GM19238 (cell line): ENCODE data around the gene LIPI.
A peak's percentile ranks its signal among the peaks of the same experiment; 100 is the strongest.
"Not testable (repeated sequence)": the region's sequence is repeated elsewhere in the genome, so short reads cannot be mapped to it uniquely, and the experiment has no call there.

ENCODE experiments used
- DNase-seq: peaks from one replicate; pipeline ENCODE4 v3.0.0; 2011; ENCODE audit warnings: low spot score; ENCODE audit not compliant: insufficient read length

Gene LIPI

DNA sequence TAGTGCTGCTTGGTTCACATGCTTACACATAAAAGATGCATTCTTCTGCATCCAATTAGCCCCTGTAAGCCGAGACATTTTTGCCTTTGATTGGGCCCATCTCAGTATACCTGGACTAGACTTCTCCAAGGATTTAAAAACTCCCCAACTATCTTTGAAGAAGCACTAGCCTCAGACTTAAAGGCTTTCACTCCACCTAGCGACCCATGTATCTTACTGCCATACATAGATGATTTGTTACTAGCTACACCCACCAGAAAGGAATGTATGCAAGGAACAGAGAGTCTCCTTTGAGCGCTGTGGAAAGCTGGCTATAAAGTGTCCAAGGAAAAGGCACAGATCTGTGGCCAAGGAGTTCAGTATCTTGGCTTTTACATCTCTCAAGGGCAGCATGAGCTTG, 91.7 kb downstream of the LIPI start:
- DNase-seq, result no peak

GRCh38 chr21:14116080-14116481, 94.7 kb downstream of the LIPI start:
- DNase-seq, result peak; percentile 5

GRCh38 chr21:14115646-14116045, 95.1 kb downstream of the LIPI start:
- no peak for DNase-seq

DNA sequence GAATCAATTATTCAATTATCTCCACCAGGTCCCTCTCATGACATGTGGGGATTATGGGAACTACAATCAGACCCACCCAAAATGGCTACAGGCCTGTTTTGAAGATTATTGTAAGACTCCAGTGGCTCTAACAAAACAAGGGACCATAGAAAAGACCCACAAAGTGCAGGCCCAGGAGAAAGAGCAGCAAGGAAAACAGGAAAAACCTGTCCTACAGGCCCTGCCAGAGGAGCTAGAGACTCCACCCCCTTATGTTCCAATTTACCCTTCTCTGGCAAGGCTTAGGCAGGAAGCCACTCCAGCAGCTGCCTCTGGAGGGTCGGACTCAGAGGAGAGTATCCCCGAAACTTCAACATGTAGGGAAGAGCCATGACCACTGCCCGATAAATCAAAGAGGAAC, 96.5 kb downstream of the LIPI start:
- no peak for DNase-seq

DNA sequence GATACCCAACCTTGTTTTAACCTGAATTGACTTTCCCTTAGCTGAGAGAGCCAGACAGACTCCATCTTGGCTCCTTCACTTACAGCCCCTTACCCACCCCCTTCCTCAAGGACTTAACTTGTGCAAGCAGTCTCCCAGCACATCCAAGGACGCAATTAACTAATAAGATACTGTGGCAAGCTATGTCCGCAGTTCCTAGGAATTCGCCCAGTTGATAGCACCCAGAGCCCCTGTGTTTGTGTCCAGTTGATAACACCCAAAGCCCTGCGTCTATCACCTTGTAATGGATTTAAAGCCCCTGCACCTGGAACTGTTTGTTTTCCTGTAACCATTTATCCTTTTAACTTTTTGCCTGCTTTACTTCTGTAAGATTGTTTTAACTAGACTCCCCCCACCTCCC, 106.2 kb downstream of the LIPI start:
- not testable (repeated sequence) for DNase-seq

- no peak for DNase-seq
Observed at GRCh38 chr21:14099570-14099969, 111.2 kb downstream of the LIPI start.

DNA sequence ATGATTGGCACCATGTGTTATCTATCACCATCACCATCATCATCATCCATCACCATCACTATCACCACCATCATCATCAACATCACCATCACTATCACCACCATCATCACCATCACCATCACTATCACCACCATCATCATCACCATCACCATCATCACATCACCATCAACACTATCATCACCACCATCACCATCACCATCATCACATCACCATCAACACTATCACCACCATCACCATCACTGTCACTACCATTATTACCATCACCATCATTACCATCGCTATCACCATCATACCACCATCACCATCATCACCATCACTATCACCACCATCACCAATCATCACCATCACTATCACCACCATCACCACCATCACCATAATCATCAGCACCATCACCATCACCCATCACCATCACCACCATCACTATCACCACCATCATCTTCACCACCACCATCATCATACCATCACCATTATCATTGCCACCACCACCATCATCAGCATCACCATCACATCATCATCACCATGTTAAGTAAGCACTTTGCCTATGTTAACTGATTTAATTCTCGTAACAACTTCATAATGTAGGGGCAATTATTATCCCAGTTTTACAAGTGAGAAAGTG, 112.8 kb downstream of the LIPI start:
- no peak for DNase-seq

DNA sequence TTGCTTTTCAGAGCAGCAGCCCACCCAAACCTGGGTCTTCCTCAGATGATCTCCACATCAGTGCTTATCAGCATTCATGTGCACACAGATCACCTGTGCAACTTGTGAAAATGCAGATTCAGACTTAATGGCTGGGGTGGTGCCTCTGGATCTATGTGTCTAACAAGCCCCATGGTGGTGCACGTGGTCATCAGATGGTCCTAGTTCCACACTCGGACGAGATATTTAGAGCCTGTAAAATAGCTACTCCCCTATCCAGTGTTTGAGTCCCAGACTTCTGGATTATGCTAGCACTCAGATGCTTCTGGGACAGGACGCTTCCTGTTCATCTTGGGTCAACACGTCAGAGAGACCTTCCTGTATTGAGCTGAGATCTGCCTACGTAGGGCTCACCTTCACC, 114.2 kb downstream of the LIPI start:
- no peak for DNase-seq

DNA sequence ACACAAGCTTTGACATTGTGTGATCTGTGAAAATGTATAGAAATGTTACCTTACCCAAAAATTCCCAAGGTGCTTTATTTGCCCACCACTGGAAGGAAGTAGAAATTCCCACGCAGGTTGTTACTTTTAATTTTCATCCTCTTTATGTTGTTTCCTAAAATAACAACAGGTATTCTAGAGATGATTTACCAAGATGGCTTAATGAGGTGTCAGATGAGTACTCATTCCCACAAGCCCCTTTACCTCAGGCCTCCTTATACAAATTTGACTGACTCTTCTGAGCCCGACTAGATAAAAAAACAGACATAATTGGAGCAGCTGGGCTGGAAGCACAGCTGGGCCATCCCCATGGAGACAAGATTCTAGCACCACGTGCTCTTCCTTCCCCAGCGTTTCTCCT, 114.6 kb downstream of the LIPI start:
- no peak for DNase-seq

GRCh38 chr21:14095056-14095455, 115.7 kb downstream of the LIPI start:
- no peak for DNase-seq

GRCh38 chr21:14092834-14093560, 117.8 kb downstream of the LIPI start:
- DNase-seq, result no peak

GRCh38 chr21:14090184-14090583, 120.6 kb downstream of the LIPI start:
- not testable (repeated sequence) for DNase-seq

DNA sequence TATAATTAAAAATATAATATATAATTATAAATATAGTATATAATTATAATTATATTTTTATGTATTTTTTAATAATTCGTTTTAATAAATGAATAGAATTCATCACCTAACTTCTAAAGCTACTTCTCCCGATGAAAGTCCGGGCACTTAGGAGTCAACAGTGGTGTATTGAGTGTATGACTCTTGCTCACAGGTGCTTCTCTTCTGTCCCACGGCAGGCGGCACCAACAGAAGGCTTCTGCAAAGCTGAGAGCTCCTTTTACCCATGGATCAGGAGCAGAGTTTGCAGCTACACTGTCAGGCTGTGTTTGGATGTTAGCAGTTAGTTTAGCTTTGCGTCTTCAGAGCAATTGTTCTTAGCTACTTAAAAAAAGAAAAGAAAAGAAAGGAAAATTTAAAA, 122.4 kb downstream of the LIPI start:
- DNase-seq, result no peak

- DNase-seq, result no peak
Observed at GRCh38 chr21:14086553-14086952, 124.2 kb downstream of the LIPI start.

- no peak for DNase-seq
Observed at GRCh38 chr21:14084701-14085100, 126.1 kb downstream of the LIPI start.

GRCh38 chr21:14084068-14084501, 126.7 kb downstream of the LIPI start:
- no peak for DNase-seq

DNA sequence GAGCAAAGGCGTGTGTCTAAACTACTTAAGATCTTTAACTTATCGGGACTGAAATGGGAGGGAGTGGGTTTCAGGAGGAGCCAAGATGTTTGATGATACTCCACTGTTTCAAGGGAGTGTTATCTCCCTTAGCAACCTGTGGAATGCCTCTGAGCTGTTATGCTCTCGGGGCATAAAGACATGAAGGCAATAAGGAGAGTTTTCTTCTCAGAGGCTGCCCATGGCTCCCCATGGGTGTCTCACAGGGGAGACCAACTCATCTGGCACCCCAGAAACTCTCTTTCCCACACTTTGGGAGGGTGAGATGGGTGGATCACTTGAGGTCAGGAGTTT, 130.0 kb downstream of the LIPI start:
- no peak for DNase-seq

- no peak for DNase-seq
Observed at GRCh38 chr21:14080040-14080763, 130.6 kb downstream of the LIPI start.

DNA sequence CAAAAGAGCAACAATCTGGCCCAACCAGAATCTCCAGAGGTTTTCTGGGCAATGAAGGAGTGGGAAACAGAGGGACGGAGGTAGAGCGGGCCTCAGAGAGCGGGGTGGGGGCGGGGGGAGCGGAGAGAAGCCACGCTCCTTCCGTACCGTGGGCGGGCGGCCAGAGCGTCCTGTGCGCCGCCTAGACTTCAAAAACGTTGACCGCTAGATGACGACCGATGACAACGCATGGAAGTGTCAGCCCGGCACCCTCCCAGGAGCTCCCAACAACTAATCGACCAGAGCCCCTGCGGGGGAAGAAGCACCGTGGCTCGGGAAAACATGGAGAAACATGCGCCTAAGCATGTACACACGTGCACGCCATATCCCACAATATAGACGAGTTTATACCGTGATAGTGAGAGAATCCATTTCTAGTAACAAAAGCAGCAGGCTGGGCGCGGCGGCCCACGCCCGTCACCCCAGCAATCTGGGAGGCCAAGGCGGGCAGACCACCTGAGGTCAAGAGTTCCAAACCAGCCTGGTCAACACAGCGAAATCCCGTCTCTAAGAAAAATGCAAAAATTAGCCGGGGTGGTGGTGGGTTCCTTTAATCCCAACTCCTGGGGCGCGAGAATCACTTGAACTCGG, 131.9 kb downstream of the LIPI start:
- no peak for DNase-seq

DNA sequence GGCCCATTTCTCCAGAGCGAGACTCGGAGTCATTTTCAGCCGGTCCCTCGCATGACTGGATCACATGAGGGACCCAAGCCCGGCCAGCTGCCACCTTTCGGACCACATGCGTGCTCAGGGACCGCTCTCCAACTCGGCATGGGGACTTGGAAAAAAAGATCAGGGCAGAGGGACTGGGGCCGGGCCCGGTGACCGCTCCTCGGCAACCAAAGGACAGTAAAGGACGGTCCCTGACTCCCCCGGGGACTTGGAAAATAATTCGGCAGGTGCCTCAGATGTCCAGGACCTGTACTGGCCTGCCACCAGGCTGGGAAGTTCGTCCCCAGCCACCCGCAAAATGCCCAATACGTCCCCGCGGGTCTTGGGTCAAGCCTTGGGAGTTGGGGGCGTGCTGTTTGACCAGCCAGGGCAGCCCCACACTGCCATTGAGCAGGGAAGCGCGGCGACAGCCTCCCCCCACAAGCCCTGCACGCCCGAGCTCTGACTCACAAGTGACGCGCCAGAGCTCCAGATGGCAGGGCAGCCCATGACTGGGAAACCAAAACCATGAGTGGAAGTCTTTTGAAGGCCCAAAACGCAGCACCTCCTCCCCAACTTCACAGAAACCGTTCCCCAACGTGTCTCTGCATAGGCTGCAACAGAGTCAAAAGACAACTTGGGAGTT, 134.5 kb downstream of the LIPI start:
- DNase-seq, result no peak

DNA sequence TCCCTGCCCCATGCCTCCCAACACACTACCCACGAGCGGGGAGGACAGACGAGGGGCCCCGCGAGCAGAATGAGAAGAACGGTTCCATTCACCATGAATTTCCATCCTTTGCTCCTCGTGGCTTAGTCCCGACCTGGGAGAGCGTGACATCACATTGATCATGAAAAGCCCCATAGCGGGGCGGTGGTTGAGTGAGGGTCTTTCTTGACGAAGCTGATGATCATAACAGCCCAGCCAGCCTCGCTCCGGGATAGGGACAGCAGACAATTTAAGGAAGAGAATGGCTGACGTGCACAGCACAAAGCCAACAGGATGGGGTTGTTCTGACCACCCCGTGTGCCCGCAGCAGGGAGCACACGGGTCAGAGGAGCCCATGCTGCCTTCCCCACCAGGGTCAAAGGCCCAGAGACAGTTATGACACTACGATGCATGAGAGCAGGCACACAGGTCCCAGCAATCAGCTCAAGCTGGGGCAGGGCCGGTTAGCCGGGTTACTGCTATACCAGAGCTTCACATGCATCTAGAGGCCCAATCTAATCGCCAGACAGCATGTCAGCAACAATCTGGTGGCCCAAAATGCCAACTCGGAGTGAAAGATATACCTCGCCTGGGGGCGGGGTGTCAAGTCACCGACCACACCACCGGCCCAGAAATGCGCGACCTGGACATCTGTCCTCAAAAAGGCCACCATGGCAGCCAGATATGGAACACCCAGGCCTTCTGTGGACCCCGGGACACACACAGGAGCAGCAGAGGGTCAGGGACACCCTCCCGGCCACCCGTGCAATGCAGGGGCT, 135.2 kb downstream of the LIPI start:
- no peak for DNase-seq
